Endothelial cell of umbilical vein (primary cell): Measurements from ENCODE around the gene GCNA.

Source experiments
- EZH2 ChIP-seq: IDR thresholded peaks from 2 replicates; pipeline ENCODE4 v1.6.1; 2012; ENCODE audit warnings: borderline replicate concordance, low read depth, mild to moderate bottlenecking, moderate library complexity, low read length, inconsistent platforms; ENCODE audit not compliant: severe bottlenecking
- GATA2 ChIP-seq: IDR thresholded peaks from 2 replicates; pipeline ENCODE4 v1.7.0; 2011; ENCODE audit warnings: low read depth, mild to moderate bottlenecking, moderate library complexity, mixed read lengths, low read length; ENCODE audit not compliant: insufficient read length, insufficient read depth
- TF ChIP-seq, protein P1 (sequence below), 2 donors: IDR thresholded peaks; 1 replicate in 1 of 2; 2 replicates in 1 of 2; pipeline ENCODE4 v1.5.1; 2011; ENCODE audit warnings: low read length in 2 of 2, mild to moderate bottlenecking in 2 of 2, moderate library complexity in 2 of 2, control low read depth in 1 of 2, inconsistent platforms in 1 of 2, low read depth in 1 of 2; ENCODE audit not compliant: insufficient read depth in 1 of 2; ENCODE audit errors: extremely low read depth in 1 of 2

DNA sequence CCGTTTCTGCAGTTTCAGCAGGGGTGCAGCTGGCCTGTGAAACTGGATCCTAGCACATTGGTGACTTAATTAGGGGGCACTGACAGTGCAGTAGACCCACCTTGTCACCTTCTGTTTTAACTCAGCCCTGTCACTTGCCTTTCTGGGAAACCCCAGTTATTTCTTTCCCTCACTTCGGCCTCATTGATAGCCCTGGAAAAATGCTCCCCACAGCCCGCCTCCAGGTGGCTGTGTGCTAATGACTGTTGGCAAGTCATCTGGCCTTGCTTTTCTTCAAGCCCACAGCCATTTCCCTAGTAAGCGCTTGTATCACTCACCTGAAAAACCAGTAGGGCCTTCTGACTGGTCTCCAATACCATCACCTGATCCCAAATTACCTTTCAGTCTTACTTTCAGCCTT lies 36.8 kb downstream of the GCNA start:
- no peak for TF ChIP-seq GATA2
- TF ChIP-seq, protein P1, sequence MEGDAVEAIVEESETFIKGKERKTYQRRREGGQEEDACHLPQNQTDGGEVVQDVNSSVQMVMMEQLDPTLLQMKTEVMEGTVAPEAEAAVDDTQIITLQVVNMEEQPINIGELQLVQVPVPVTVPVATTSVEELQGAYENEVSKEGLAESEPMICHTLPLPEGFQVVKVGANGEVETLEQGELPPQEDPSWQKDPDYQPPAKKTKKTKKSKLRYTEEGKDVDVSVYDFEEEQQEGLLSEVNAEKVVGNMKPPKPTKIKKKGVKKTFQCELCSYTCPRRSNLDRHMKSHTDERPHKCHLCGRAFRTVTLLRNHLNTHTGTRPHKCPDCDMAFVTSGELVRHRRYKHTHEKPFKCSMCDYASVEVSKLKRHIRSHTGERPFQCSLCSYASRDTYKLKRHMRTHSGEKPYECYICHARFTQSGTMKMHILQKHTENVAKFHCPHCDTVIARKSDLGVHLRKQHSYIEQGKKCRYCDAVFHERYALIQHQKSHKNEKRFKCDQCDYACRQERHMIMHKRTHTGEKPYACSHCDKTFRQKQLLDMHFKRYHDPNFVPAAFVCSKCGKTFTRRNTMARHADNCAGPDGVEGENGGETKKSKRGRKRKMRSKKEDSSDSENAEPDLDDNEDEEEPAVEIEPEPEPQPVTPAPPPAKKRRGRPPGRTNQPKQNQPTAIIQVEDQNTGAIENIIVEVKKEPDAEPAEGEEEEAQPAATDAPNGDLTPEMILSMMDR (IDR thresholded peaks at IDR 0.05; ENCODE audit: extremely low read depth in 1 of 2, insufficient read depth in 1 of 2, low read depth in 1 of 2, low read length in 2 of 2), result no peak
- TF ChIP-seq EZH2, result no peak
